Measurements from ENCODE around the gene MCC.

MCC gene

DNA sequence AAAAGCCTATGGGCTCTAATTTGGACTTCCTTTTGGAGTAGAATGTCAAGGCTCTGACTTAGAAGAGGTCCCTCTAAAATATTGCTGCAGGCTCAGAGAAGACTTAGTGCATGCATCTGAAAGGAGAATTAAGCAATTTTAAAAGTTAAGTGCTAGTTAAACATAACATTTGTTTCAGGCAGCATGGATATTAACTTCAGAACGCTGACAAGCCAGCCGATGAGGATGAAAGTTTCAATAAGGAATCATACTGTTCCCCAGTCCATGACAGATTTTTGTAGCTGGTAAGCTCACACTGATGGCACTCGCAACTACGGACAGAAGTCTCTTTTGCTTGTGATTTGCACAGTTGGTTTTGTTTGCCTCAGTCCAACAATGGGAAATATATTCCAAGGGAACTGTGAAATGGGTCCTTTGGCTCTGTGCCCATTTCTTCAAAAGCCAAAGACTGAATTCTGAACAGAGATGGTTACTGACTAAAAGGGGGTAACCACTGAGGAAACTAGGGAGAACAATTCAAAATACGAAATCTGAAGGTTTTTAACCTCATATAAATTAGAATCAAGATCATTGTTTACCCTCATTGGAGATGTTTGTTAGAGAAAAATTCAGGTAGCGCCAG lies 464.1 kb downstream of the MCC start:
- H3K4me3 ChIP-seq (ENCODE audit: low read depth, low read length) = no peak overlapping the region
- DNase-seq (ENCODE audit: low read depth) = no peak
- in situ Hi-C loops (cut with HindIII; ENCODE audit: low sequenced_read_pairs) = no loop called here
- TF ChIP-seq, protein P1, sequence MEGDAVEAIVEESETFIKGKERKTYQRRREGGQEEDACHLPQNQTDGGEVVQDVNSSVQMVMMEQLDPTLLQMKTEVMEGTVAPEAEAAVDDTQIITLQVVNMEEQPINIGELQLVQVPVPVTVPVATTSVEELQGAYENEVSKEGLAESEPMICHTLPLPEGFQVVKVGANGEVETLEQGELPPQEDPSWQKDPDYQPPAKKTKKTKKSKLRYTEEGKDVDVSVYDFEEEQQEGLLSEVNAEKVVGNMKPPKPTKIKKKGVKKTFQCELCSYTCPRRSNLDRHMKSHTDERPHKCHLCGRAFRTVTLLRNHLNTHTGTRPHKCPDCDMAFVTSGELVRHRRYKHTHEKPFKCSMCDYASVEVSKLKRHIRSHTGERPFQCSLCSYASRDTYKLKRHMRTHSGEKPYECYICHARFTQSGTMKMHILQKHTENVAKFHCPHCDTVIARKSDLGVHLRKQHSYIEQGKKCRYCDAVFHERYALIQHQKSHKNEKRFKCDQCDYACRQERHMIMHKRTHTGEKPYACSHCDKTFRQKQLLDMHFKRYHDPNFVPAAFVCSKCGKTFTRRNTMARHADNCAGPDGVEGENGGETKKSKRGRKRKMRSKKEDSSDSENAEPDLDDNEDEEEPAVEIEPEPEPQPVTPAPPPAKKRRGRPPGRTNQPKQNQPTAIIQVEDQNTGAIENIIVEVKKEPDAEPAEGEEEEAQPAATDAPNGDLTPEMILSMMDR (IDR thresholded peaks at IDR 0.05; ENCODE audit: low read depth, low read length, missing control alignments) = no peak

DNA sequence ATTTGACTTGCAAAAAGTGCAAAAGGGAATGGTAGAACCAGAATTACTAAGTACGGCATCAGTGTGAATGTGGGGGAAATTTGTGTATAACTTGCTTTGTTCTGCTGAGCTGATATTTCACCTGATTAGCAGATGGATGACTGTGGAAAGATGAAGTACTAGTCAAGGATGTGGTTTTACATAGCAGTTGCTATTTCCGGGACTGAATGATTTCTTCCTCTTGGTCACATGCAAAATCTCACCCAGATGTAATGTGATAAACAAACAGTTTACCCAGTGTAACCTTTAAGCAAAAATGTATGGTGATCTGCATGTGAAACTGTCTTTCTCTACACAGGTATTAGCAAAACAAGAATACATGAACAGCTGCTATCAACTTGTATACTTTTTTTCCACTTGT lies 465.6 kb downstream of the MCC start:
- H3K4me3 ChIP-seq (ENCODE audit: low read depth, low read length) = no peak overlapping the region
- in situ Hi-C loops (cut with HindIII; ENCODE audit: low sequenced_read_pairs) = no loop called here
- DNase-seq (ENCODE audit: low read depth) = no peak
- TF ChIP-seq, protein P1 (IDR thresholded peaks at IDR 0.05; ENCODE audit: low read depth, low read length, missing control alignments) = no peak

DNA sequence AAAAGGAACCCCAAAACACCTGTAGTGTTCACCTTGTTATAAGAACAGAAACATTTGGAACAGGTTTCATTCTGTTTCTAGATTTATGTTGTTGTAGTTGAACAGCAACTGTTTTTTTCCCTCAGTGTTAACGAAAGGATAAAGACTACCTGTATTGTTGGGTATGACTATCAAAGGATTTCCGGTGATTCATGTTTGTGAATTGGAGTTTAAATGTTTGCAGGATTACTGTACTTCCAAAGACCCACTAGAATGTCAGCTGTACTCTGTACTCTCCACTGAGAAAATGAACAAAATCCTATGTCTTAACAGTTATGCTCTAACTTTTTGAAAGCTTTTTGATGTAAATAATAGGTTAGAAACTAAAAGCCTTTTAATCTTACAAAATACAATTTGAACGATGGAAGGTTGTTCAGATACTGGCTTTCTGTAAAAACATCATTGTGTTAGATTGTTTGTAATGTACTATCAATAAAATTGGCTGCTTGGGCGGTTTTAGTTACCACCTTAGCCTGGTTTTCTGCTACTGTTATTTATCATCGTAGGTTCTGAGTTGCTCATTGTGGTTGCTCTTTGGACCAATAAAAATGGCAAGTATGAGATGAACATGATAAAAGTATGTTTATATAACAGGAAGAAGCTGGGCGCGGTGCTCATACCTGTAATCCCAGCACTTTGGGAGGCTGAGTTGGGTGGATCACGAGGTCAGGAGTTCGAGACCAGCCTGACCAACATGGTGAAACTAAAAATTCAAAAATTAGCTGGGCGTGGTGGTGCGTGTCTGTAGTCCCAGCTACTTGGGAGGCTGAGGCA lies 467.6 kb downstream of the MCC start:
- in situ Hi-C loops (cut with HindIII; ENCODE audit: low sequenced_read_pairs) = no loop called here
- peak; percentile 67 for DNase-seq (ENCODE audit: low read depth)
- H3K4me3 ChIP-seq (ENCODE audit: low read depth, low read length) = no peak overlapping the region
- TF ChIP-seq, protein P1 (IDR thresholded peaks at IDR 0.05; ENCODE audit: low read depth, low read length, missing control alignments) = no peak

DNA sequence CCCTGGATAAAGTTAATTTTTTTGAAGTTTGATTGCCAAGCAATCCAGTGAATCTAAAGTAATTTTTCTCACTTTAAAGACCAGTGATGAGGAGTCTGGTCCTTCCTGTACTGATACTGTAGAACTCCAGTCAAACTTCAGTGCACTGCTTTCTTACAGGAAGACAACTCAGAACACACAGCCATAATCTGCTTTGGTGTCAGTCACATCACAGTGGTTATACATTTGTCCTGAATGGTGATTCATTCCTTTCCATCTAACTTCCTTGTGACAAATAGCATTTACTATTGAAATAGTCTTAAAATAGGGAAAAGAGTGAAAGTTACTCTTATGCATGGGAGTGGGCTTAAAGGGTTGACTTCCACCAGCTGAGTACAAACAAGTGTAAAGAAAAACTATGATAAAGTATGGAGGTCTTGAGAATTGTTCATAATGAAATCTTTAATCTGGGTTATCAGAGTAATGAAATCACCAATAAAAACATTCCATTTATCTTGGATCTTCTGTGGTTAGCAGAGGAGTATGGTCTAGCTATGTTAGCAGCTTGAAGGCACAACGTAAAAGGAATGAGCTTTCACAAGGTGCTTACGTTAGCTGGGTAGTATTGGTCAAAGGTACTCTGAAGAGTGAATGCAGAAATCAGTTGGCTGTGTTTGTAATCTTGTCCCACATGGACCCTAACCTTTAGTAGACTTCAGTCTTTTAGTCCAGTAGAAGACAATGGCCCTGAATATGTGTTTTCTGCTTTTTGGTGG lies 470.2 kb downstream of the MCC start:
- no peak overlapping the region for H3K4me3 ChIP-seq (ENCODE audit: low read depth, low read length)
- DNase-seq (ENCODE audit: low read depth) = no peak
- TF ChIP-seq, protein P1 (IDR thresholded peaks at IDR 0.05; ENCODE audit: low read depth, low read length, missing control alignments) = no peak
- in situ Hi-C loops (cut with HindIII; ENCODE audit: low sequenced_read_pairs) = no loop called here

DNA sequence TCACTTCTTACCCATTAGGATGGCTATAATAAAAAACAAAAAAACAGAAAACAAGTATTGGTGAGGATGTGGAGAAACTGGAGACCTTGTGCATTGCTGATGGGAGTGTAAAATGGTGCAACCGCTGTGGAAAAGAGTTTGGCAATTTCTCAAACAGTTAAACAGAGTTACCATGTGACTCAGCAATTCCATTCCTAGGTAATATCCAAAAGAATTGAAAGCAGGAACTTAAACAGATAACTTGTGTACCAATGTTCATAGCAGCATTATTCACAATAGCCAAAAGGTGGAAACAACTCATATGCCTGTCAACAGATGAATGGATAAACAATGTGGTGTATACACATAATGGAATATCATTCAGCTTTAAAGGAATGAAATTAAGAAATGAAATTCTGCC lies 482.8 kb downstream of the MCC start:
- TF ChIP-seq, protein P1 (IDR thresholded peaks at IDR 0.05; ENCODE audit: low read depth, low read length, missing control alignments) = no peak
- in situ Hi-C loops (cut with HindIII; ENCODE audit: low sequenced_read_pairs) = no loop called here
- H3K4me3 ChIP-seq (ENCODE audit: low read depth, low read length) = no peak overlapping the region
- no peak for DNase-seq (ENCODE audit: low read depth)

DNA sequence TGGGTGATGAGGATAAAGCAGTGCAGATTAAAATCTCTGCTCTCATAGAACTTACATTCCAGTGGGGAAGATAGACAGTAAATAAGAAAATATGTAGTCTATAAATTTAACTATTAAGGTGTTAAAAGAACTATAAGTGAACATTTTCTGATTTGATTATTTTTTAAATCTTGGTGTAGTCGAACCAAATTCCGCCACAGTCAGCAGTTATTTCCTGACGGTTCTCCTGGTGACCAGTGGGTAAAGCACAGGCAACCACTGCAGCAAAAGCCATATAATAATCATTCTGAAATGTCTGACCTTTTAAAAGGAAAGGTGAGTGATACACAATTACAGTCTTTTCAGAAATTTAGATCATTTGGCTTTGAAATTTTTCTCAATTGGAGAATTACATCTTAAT lies 484.5 kb downstream of the MCC start:
- in situ Hi-C loops (cut with HindIII; ENCODE audit: low sequenced_read_pairs) = no loop called here
- TF ChIP-seq, protein P1 (IDR thresholded peaks at IDR 0.05; ENCODE audit: low read depth, low read length, missing control alignments) = no peak
- H3K4me3 ChIP-seq (ENCODE audit: low read depth, low read length) = no peak overlapping the region
- DNase-seq (ENCODE audit: low read depth) = no peak

All from astrocyte of the cerebellum (primary cell).